ENCODE measurements around the gene MICAL3. TPM values are rescaled to one million over a fixed set of nuclear protein-coding genes. Genes with fewer than 3 reads are reported as not detected.

The MICAL3 gene
- total RNA-seq, 4 donors from 2014 or later = 24.3 to 29.7 (median 28.2) TPM

DNA sequence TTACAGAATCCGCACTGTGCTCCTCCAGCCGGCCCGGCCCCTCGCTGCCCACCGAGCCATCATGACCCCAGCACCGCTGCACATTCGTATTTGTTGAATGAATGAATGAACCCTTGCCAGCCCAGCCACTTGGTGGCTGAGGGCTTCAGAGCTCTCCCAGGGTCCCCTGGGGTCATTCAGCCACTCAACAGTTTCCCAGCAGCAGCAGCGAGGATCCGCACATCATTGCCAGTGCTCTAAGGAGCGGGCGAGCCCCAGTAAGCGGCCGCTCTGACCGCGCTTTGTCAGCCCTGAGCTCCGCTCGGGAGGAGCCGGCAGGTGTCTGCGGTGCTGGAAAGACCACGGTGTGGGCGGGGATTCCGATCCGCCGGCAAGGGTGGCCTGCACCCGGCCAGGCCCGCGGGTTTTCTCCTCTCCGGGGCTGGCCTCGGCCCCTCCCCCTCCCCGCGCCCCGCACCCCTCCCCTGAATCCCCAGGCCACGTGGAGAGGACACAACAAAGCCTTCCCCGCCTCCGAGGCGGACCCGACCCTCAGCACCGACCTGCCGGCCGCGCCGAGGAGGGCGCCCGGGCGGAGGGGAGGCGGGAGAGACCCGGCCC is 250.7 kb downstream of the MICAL3 start:
- intact Hi-C loops (cut with DNase I; ENCODE audit: low total_unique reads) = no loop called here
- H3K4me3 ChIP-seq (ENCODE audit: low read depth, poor library complexity, severe bottlenecking) = peak overlapping the region; percentile 81
- TF ChIP-seq, protein P1, sequence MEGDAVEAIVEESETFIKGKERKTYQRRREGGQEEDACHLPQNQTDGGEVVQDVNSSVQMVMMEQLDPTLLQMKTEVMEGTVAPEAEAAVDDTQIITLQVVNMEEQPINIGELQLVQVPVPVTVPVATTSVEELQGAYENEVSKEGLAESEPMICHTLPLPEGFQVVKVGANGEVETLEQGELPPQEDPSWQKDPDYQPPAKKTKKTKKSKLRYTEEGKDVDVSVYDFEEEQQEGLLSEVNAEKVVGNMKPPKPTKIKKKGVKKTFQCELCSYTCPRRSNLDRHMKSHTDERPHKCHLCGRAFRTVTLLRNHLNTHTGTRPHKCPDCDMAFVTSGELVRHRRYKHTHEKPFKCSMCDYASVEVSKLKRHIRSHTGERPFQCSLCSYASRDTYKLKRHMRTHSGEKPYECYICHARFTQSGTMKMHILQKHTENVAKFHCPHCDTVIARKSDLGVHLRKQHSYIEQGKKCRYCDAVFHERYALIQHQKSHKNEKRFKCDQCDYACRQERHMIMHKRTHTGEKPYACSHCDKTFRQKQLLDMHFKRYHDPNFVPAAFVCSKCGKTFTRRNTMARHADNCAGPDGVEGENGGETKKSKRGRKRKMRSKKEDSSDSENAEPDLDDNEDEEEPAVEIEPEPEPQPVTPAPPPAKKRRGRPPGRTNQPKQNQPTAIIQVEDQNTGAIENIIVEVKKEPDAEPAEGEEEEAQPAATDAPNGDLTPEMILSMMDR (IDR thresholded peaks at IDR 0.05) = no peak
- TF ChIP-seq POLR2A (IDR thresholded peaks at IDR 0.05) = no peak
- WGBS, 2 donors = 1 to 8% methylated on average over 18 to 23 of the region's 47 CpGs
- no peak for DNase-seq (ENCODE audit: low spot score in 2 of 2)

DNA sequence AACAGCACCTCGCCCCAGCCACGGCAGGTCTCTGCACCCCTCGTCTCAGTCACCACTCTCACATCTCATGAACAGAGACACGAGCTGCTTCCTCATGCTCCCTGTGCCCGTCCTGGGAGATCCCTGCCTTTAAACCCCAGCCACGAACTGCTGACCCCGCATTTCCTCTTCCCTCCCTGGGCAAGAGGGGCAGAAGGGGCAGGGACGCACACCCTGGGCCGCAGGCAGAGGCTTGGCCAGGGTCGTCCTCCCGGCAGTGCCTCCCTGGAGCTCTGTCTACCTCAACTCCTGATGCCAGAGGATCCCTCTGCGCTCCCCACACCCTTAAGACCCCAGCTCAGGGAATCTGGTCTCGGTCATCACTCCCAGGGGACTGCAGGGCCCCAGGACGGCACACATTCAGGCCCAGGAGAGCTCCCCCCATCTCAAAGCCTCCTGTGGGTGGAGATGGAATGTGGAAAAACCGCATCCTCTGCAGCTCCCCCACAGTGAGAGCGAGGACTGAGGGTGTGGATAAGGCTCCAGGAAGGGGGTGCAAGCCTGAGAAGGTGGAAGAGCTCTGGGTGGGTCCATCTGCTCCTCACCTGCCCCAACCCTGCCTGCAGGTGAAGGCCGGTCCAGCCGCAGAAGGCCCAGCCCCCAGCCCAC is 251.3 kb downstream of the MICAL3 start:
- peak in 1 of 2 donors; percentile 83 for DNase-seq (ENCODE audit: low spot score in 2 of 2)
- intact Hi-C loops (cut with DNase I; ENCODE audit: low total_unique reads) = no loop called here
- 45% methylated on average over 18 of the region's 18 CpGs for WGBS, 2 donors
- H3K4me3 ChIP-seq (ENCODE audit: low read depth, poor library complexity, severe bottlenecking) = no peak overlapping the region
- TF ChIP-seq, protein P1 (IDR thresholded peaks at IDR 0.05) = no peak
- TF ChIP-seq POLR2A (IDR thresholded peaks at IDR 0.05) = no peak

DNA sequence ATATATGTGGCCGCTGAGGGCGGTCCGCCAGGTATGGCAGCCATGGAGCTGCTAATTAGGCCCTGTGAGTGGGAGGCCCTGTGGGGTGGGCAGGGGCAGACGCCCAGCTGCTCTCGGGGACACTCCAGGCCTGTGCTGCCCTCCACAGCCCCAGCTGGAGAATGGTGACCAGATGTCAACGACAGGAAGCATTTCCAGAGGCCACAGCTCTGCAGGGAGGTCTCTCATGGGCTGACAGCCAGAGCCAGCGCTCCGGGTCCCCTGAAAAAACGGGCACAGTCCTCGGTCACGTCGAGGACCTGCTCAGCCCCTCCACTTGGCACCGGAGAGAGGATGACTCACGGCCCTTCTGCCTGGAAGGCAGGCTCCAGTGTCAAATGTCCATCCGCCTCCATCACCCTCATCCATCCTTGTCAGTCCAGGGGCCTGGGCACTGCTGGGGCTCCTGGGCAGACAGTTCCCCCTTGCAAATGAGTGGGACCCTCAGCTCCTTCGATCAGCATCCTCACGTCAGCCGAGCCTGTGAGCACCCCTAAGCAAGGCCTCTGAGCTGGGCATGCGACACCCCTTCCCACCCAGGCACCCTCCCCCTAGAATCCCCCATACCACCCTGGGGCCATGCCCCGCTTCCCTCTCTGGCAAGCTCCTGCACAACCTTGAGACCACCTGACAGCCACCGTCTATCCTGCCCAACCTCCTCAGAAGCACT is 252.0 kb downstream of the MICAL3 start:
- 67 to 83% methylated on average over 12 to 19 of the region's 21 CpGs for WGBS, 2 donors
- TF ChIP-seq POLR2A (IDR thresholded peaks at IDR 0.05) = no peak
- TF ChIP-seq, protein P1 (IDR thresholded peaks at IDR 0.05) = no peak
- no peak overlapping the region for H3K4me3 ChIP-seq (ENCODE audit: low read depth, poor library complexity, severe bottlenecking)
- DNase-seq (ENCODE audit: low spot score in 2 of 2) = peak in 1 of 2 donors; percentile 83
- intact Hi-C loops (cut with DNase I; ENCODE audit: low total_unique reads) = no loop called here

DNA sequence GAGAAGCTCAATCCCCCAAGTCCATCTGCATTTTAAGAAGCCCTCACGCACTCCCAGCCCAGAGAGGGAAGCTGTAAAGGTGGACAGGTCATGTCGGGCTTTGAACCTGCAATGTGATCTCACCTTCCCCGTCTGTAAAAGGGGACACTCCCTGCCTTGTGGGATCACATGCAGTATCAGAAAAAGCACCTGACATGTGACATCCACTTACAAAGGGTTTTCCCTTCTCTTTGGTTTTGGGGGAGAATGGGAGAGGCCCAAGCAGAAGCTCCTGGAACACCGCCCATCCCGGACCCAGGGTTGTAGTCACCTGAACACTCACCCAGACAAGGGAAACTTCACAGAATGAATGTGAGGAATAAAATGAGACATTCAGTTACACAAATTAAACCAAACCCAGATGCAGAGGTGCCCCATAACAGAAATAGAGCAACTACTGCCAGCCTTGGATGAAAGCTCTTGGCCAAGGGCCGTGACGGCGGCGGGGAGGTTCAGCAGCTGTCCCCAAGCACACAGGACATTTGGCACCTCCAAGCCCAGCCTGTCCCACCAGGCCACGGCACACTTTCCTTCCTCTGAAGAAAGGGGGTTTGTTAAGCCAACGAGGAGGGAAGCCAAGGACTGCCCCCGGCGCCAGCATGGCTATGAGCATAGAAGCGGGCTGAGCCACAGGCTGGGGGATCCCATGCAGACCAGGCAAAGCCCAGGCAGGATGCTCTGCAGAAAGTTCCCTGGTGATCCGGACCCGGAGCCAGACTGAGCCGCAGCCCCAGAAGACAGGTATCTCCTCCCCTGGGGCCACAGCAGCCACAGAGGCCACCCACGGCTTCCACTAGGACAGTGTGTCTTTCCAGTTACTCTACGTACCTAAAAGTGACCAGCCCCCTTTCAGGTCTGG is 253.9 kb downstream of the MICAL3 start:
- DNase-seq (ENCODE audit: low spot score in 2 of 2) = no peak
- intact Hi-C loops (cut with DNase I; ENCODE audit: low total_unique reads) = no loop called here
- no peak overlapping the region for H3K4me3 ChIP-seq (ENCODE audit: low read depth, poor library complexity, severe bottlenecking)
- TF ChIP-seq, protein P1 (IDR thresholded peaks at IDR 0.05) = no peak
- TF ChIP-seq POLR2A (IDR thresholded peaks at IDR 0.05) = no peak
- WGBS, 2 donors = 80 to 82% methylated on average over 19 of the region's 19 CpGs

DNA sequence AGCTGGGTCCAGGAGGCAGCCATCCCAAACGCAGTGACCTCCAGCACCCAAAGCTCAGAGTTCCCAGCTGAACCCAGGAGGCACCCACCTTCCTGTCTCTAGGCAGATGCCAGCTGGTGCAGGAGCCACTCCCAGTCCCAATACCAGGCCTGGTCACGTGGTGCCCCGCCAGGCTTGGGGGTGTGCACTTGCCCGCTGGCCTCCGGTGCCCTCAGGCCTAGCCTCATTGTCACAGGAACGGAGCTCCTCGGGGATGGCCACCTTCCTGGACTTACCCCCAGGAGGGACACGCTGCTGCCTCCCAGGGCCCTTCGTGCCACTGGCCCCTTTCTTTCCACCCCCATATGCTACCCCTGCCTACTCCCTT is 254.7 kb downstream of the MICAL3 start:
- intact Hi-C loops (cut with DNase I; ENCODE audit: low total_unique reads) = no loop called here
- DNase-seq (ENCODE audit: low spot score in 2 of 2) = no peak

More for the DNA sequence above, 254.7 kb downstream of the MICAL3 start:
- H3K4me3 ChIP-seq (ENCODE audit: low read depth, poor library complexity, severe bottlenecking) = no peak overlapping the region
- WGBS, 2 donors = 58 to 78% methylated on average over 5 to 8 of the region's 9 CpGs
- TF ChIP-seq, protein P1 (IDR thresholded peaks at IDR 0.05) = no peak
- no peak for TF ChIP-seq POLR2A (IDR thresholded peaks at IDR 0.05)
